Endothelial cell of umbilical vein (primary cell): Measurements from ENCODE around the gene DPEP3. TPM values are rescaled to one million over a fixed set of nuclear protein-coding genes. Genes with fewer than 3 reads are reported as not detected.
A peak's percentile ranks its signal among the peaks of the same experiment; 100 is the strongest.
"Not testable (repeated sequence)": the region's sequence is repeated elsewhere in the genome, so short reads cannot be mapped to it uniquely, and the experiment has no call there.

Experiments
- BruUV-seq: library from RNA; stranded (reverse); fragments of 400-500 nt; replicated peaks from 2 replicates; lab custom pipeline; 2021; lab: Mats Ljungman, UMichigan
- CTCF ChIA-PET: fragments of 300-600, 350-600 bp; sonication (Branson Sonifier 250); formaldehyde crosslinking; loops from one replicate; lab custom pipeline; 2021; ENCODE audit warnings: antibody characterized with exemption, inconsistent platforms; lab: Charles Lee
- POLR2A ChIA-PET: fragments of 300-600, 350-600 bp; sonication (Branson Sonifier 250); formaldehyde crosslinking; loops from one replicate; lab custom pipeline; 2021; ENCODE audit warnings: antibody characterized with exemption, inconsistent platforms; lab: Charles Lee
- DNase-seq: peaks from one replicate; pipeline ENCODE4 v3.0.0-alpha.2; 2011; ENCODE audit warnings: low read depth, low spot score
- FAIRE-seq: peaks from 2 replicates; lab custom pipeline; 2011; peaks lifted over from hg19 to GRCh38; lab: Jason Lieb, UNC
- H2AFZ ChIP-seq: 2 replicates; pipeline ENCODE4 v1.6.0; 2012; ENCODE audit warnings: low read depth, low read length, control low read depth, inconsistent platforms
- H3K27ac ChIP-seq: 2 replicates; pipeline ENCODE4 v1.5.1; 2011; ENCODE audit warnings: low read depth, mild to moderate bottlenecking, control low read depth, low read length, moderate library complexity; ENCODE audit not compliant: insufficient read depth
- H3K27me3 ChIP-seq, 2 experiments: 2 replicates each; pipeline versions ENCODE4 v1.6.0 to v1.6.1; 2011; ENCODE audit warnings: low read length in 2 of 2, mixed read lengths in 1 of 2; ENCODE audit not compliant: control insufficient read depth in 2 of 2, insufficient read depth in 2 of 2
- H3K36me3 ChIP-seq, 2 experiments: 2 replicates in 1 of 2; 3 replicates in 1 of 2; pipeline ENCODE4 v1.5.1; 2011; ENCODE audit warnings: low read length in 2 of 2, mild to moderate bottlenecking in 1 of 2, moderate library complexity in 1 of 2; ENCODE audit not compliant: control insufficient read depth in 2 of 2, insufficient read depth in 2 of 2; ENCODE audit errors: extremely low read depth in 1 of 2
- H3K4me1 ChIP-seq: 3 replicates; pipeline ENCODE4 v1.5.1; 2011; ENCODE audit warnings: mild to moderate bottlenecking, low read length; ENCODE audit not compliant: control insufficient read depth, insufficient read depth; ENCODE audit errors: extremely low read depth
- H3K4me2 ChIP-seq: 2 replicates; pipeline ENCODE4 v1.6.1; 2011; ENCODE audit warnings: low read length, control low read depth, mixed read lengths; ENCODE audit not compliant: insufficient read depth
- H3K4me3 ChIP-seq, 3 experiments: fragments of 200-600 bp in 1 of 3; sonication (generic), shearing (Covaris generic) in 1 of 3; replicated peaks in 1 of 3; 2 replicates each; pipeline ENCODE4 v1.5.1; 2011 to 2016; ENCODE audit warnings: control low read depth in 3 of 3, low read length in 3 of 3, mild to moderate bottlenecking in 2 of 3, inconsistent platforms in 1 of 3, low read depth in 1 of 3, moderate library complexity in 1 of 3; ENCODE audit not compliant: insufficient read depth in 1 of 3
- H3K79me2 ChIP-seq: 2 replicates; pipeline ENCODE4 v1.6.0; 2012; ENCODE audit warnings: low read length, inconsistent platforms; ENCODE audit not compliant: control insufficient read depth, insufficient read depth
- H3K9ac ChIP-seq: replicated peaks from 2 replicates; pipeline ENCODE3; 2011; ENCODE audit warnings: low read length, control low read depth; ENCODE audit not compliant: insufficient read depth; ENCODE audit errors: extremely low read depth
- H3K9me1 ChIP-seq: replicated peaks from 3 replicates; pipeline ENCODE4 v1.6.0; 2011; ENCODE audit warnings: mild to moderate bottlenecking, low read length; ENCODE audit not compliant: control insufficient read depth, insufficient read depth; ENCODE audit errors: extremely low read depth
- H3K9me3 ChIP-seq: replicated peaks from 2 replicates; pipeline ENCODE4 v1.5.1; 2012; ENCODE audit warnings: low read length, inconsistent platforms; ENCODE audit not compliant: control insufficient read depth, insufficient read depth
- H4K20me1 ChIP-seq: replicated peaks from 2 replicates; pipeline ENCODE3; 2011; ENCODE audit warnings: mild to moderate bottlenecking, low read length; ENCODE audit not compliant: control insufficient read depth, insufficient read depth; ENCODE audit errors: extremely low read depth
- EZH2 ChIP-seq: IDR thresholded peaks from 2 replicates; pipeline ENCODE4 v1.6.1; 2012; ENCODE audit warnings: borderline replicate concordance, low read depth, mild to moderate bottlenecking, moderate library complexity, low read length, inconsistent platforms; ENCODE audit not compliant: severe bottlenecking
- FOS ChIP-seq: IDR thresholded peaks from 2 replicates; pipeline ENCODE4 v1.6.1; 2011; ENCODE audit warnings: mild to moderate bottlenecking, low read length, moderate library complexity, borderline replicate concordance; ENCODE audit not compliant: insufficient read depth
- GATA2 ChIP-seq: IDR thresholded peaks from 2 replicates; pipeline ENCODE4 v1.7.0; 2011; ENCODE audit warnings: low read depth, mild to moderate bottlenecking, moderate library complexity, mixed read lengths, low read length; ENCODE audit not compliant: insufficient read length, insufficient read depth
- JUN ChIP-seq: IDR thresholded peaks from 2 replicates; pipeline ENCODE4 v1.6.1; 2011; ENCODE audit warnings: borderline replicate concordance, low read depth; ENCODE audit not compliant: insufficient read length, insufficient read depth
- MYC ChIP-seq: IDR thresholded peaks from one replicate; pipeline ENCODE4 v1.6.1; 2011; ENCODE audit warnings: mild to moderate bottlenecking, low read depth, low read length
- POLR2A ChIP-seq: IDR thresholded peaks from 2 replicates; pipeline ENCODE4 v1.6.1; 2012; ENCODE audit warnings: low read depth, mild to moderate bottlenecking, control low read depth, low read length
- POLR2AphosphoS5 ChIP-seq: IDR thresholded peaks from 2 replicates; pipeline ENCODE4 v1.6.1; 2012; ENCODE audit warnings: low read depth, mild to moderate bottlenecking, control low read depth, low read length, moderate library complexity; ENCODE audit not compliant: insufficient read depth
- dilution Hi-C: fragments of 300-500 bp; cut with MboI; formaldehyde crosslinking; loops from one replicate; pipeline ENCODE4 v1.15.0; 2019; ENCODE audit warnings: low sequenced_read_pairs; ENCODE audit not compliant: extremely low pct_ligation_motif_present
- intact Hi-C: fragments of 100-400 bp; cut with micrococcal nuclease; formaldehyde crosslinking; loops from one replicate; pipeline ENCODE4 v1.10.0; 2022
- polyA plus RNA-seq, 4 experiments: library from polyadenylated mRNA; depleted of rRNA in 3 of 4; stranded (reverse) in 3 of 4; unstranded in 1 of 4; fragments of >200 nt; gene quantifications; 2 replicates each; pipeline versions ENCODE4 v1.2.1 to v1.2.3, GENCODE V29; 2011 to 2012; ENCODE audit warnings: missing spikeins in 1 of 4
- total RNA-seq: library from RNA; stranded (reverse); gene quantifications from 2 replicates; pipeline ENCODE4 v1.2.3, GENCODE V29; 2021
- TF ChIP-seq, protein P1 (sequence below): IDR thresholded peaks from 2 replicates; pipeline ENCODE4 v1.6.1; 2011; ENCODE audit not compliant: insufficient read depth, insufficient read length
- TF ChIP-seq, protein P2 (sequence below), 2 donors: IDR thresholded peaks; 1 replicate in 1 of 2; 2 replicates in 1 of 2; pipeline ENCODE4 v1.5.1; 2011; ENCODE audit warnings: low read length in 2 of 2, mild to moderate bottlenecking in 2 of 2, moderate library complexity in 2 of 2, control low read depth in 1 of 2, inconsistent platforms in 1 of 2, low read depth in 1 of 2; ENCODE audit not compliant: insufficient read depth in 1 of 2; ENCODE audit errors: extremely low read depth in 1 of 2

Gene DPEP3
- total and polyA plus RNA-seq, 2 donors (not counting 3 experiments of a cell fraction or from before 2014, with no cell fraction given) = 0.06 TPM; not detected in 1

DNA sequence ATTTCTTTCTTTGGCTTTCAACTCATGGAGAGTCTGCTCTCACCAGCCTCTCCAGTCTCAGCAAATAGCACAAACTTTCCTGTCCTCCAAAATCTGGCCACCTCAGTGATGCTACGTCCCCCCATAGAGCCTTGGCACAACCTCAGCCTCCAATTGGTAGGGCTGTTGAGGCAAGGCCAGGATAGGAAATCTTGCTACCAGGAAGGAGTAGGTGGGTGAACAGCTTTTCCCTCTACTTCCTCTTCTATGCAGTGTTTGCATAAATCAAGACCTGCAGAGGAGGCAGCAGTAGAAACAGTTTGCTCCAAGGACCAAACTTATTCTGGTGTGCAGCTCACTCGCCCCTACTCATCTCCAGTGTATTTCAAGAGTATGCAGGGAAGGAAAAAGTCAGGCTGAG lies 19.7 kb upstream of the DPEP3 start:
- CTCF ChIA-PET = interaction anchor here (0.9 to 3.3 kb wide), 5 partner anchors 18 to 76 kb away, joined by 3 to 11 read pairs (median 3); partner anchors contain the start of genes DDX28 and DUS2
- H3K4me1 ChIP-seq = peaks cover 9% of the 10 kb centered on the region
- intact Hi-C loops = no loop called here

DNA sequence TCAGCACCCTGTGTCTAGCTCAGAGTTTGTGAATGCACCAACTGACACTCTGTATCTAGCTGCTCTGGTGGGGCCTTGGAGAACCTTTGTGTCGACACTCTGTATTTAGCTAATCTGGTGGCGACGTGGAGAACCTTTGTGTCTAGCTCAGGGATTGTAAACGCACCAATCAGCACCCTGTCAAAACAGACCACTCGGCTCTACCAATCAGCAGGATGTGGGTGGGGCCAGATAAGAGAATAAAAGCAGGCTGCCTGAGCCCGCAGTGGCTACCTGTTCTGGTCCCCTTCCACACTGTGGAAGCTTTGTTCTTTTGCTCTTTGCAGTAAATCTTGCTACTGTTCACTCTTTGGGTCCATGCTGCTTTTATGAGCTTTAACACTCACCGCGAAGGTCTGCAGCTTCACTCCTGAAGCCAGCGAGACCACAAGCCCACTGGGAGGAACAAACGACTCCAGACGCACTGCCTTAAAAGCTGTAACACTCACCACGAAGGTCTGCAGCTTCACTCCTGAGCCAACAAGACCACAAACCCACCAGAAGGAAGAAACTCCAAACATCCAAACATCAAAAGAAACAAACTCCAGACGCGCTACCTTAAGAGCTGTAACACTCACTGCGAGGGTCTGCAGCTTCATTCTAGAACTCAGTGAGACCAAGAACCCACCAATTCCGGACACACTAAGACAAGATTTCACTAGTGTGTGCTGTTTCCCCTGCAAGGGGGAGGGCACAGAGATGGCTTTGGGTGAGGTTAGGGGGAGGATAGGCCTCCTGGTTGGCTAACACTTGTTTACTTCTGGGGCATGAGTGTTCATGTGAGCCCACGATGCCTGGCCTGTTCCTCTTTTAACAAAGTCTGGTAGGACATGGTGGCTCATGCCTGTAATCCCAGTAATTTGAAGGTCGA lies 18.7 kb upstream of the DPEP3 start, which contains the start of gene DPEP2:
DPEP2 (minus strand) TSS at position 706 of the 910 bp plus-strand sequence. CDS start 6,272 bp downstream, outside the sequence.
- H4K20me1 ChIP-seq, DNase-seq, H3K36me3 ChIP-seq, H3K79me2 ChIP-seq, H3K9me1 ChIP-seq, BruUV-seq, H3K4me3 ChIP-seq, dilution Hi-C loops, H3K9me3 ChIP-seq, intact Hi-C loops, H3K27me3 ChIP-seq, FAIRE-seq, POLR2A ChIA-PET, H3K4me1 ChIP-seq, H3K4me2 ChIP-seq, H3K27ac ChIP-seq, H3K9ac ChIP-seq: not testable (repeated sequence)
- CTCF ChIA-PET = interaction anchor here (1.2 to 3.3 kb wide), 2 partner anchors 20 to 42 kb away, joined by 3 to 11 read pairs; no protein-coding TSS in a partner anchor
- H2AFZ ChIP-seq = peak within 1 kb of the TSS; percentile 16

More for the DNA sequence above, 19.7 kb upstream of the DPEP3 start:
- FAIRE-seq (no peak), DNase-seq (no peak)
- H2AFZ ChIP-seq = peak overlapping the region; percentile 10
- no peak overlapping the region for H3K27ac ChIP-seq
- H3K79me2 ChIP-seq = no peaks in the 10 kb centered on the region
- no peaks in the 10 kb centered on the region for H3K27me3 ChIP-seq
- H3K4me3 ChIP-seq = no peak overlapping the region
- H3K9me3 ChIP-seq = no peaks in the 10 kb centered on the region
- BruUV-seq = no TSS peak
- TF ChIP-seq POLR2A (no peak), POLR2AphosphoS5 (no peak), JUN (no peak), MYC (no peak), FOS (no peak), EZH2 (no peak), GATA2 (no peak)
- TF ChIP-seq, protein P1, sequence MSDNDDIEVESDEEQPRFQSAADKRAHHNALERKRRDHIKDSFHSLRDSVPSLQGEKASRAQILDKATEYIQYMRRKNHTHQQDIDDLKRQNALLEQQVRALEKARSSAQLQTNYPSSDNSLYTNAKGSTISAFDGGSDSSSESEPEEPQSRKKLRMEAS = no peak
- TF ChIP-seq, protein P2, sequence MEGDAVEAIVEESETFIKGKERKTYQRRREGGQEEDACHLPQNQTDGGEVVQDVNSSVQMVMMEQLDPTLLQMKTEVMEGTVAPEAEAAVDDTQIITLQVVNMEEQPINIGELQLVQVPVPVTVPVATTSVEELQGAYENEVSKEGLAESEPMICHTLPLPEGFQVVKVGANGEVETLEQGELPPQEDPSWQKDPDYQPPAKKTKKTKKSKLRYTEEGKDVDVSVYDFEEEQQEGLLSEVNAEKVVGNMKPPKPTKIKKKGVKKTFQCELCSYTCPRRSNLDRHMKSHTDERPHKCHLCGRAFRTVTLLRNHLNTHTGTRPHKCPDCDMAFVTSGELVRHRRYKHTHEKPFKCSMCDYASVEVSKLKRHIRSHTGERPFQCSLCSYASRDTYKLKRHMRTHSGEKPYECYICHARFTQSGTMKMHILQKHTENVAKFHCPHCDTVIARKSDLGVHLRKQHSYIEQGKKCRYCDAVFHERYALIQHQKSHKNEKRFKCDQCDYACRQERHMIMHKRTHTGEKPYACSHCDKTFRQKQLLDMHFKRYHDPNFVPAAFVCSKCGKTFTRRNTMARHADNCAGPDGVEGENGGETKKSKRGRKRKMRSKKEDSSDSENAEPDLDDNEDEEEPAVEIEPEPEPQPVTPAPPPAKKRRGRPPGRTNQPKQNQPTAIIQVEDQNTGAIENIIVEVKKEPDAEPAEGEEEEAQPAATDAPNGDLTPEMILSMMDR (IDR thresholded peaks at IDR 0.05; ENCODE audit: extremely low read depth in 1 of 2, insufficient read depth in 1 of 2, low read depth in 1 of 2, low read length in 2 of 2) = no peak
- no peaks in the 10 kb centered on the region for H3K9me1 ChIP-seq
- H3K9ac ChIP-seq = no peak overlapping the region
- no peaks in the 10 kb centered on the region for H3K36me3 ChIP-seq
- dilution Hi-C loops = no loop called here
- POLR2A ChIA-PET = no interaction called here
- no peaks in the 10 kb centered on the region for H4K20me1 ChIP-seq
- no peak overlapping the region for H3K4me2 ChIP-seq
